Activated CD4-positive, alpha-beta T cell treated with anti-CD3 and anti-CD28 coated beads for 24 hours (primary cell): ENCODE data around the gene CORO1C.

ENCODE experiments used
- DNase-seq, 2 donors: peaks; one replicate each; pipeline ENCODE4 v3.0.0-alpha.2; 2020; ENCODE audit warnings: low read depth in 2 of 2

CORO1C gene

DNA sequence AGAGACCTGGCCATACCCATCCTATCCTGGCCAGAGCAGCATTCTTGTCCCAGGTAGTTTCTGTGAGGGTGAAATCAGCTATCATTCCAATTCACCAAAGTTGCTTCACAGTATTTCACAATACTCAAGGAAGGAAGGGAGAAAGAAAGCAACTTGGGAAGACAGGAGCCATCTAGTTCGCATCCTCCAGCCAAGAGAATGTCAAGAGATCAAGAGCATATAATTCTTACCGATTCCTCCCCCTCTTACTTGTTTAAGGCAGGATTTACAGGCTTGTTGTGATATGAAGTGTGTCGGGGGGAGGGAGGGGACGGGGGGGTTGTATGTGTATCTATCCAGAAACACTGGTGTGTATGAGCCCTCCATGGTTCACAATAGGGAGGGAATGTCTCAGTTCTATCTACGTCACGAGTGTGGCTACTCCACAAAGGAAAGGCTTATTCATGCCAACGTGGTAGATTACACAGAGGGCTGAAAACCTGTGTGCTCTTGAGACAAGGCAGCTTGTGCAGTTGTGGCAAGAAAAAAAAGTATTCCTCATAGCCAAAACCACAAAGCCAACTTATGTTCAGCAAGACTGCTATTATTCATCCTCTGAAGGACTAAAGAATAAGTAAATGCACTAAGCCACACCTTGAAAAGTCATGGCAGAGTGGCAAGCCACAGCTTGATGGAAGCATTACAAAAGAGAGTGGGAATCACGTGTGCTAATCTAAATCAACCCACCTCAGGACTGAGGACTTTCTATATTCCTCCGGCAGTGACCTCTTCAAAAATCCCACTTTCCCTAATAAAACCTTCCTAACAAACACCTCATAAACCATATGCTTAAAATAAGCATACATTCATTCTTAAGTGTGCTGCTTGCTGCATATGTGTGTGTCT is 35.0 kb downstream of the CORO1C start:
- no peak for DNase-seq

DNA sequence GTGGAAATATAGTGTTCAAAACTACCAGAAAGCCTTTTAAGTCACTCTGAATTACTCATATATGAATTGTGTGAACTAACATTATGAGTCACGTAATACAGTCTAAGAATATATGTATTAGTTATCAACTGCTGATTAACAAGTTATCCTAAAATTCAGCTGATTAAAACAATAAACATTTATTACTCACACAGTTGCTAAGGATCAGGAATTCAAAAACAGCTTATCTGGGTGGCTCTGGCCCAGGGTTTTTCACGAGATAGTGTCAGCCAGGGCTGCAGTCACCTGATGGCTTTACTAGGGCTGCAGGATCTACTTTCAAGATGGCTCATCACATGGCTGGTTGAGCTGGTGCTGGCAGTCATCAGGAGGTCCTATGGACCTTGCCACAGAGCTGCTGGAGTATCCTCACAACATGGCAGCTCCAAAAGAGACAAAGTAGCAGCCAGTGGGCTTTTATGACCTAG is 36.5 kb downstream of the CORO1C start:
- DNase-seq = no peak

DNA sequence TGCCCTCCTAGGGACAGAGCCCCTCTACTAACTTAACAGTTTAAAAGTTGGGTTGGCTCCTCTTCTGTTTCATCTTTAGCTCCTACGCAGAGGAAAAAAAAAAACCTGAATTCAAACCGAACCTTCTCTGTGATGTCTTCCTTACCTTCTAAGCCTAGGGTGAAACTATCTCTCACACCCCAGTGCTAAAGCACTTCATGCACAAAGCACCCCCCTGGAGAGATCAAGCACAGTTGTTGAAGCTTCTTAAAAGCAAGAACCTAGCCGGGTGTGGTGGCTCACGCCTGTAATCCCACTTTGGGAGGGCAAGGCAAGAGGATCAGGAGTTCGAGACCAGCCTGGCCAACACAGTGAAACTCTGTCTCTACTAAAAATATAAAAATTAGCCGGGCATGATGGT is 37.6 kb downstream of the CORO1C start:
- no peak for DNase-seq

DNA sequence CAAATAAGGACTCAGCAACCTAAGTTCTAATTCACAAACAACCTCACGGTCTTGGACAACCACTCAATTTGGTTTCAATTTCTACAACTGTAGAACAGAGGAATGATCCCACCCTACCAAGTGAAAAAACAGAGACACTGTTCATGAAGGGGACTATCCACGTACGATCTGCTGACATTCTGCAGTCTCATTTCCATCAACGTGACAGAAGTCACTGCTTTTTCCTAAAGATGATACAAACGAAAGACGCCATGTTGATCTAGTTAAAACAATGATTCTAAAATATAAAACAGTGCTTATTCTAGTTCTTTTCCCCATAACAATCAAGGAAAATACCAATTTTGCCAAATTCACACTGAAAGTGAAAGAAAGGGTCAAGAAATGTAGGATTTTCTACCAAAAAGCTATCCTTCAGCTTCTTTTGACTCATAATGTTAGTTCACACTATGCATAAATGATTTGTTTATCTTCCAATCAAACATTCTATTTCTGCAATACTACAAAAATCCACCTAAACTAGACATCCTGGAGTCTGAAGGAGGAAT is 38.1 kb downstream of the CORO1C start:
- no peak for DNase-seq

DNA sequence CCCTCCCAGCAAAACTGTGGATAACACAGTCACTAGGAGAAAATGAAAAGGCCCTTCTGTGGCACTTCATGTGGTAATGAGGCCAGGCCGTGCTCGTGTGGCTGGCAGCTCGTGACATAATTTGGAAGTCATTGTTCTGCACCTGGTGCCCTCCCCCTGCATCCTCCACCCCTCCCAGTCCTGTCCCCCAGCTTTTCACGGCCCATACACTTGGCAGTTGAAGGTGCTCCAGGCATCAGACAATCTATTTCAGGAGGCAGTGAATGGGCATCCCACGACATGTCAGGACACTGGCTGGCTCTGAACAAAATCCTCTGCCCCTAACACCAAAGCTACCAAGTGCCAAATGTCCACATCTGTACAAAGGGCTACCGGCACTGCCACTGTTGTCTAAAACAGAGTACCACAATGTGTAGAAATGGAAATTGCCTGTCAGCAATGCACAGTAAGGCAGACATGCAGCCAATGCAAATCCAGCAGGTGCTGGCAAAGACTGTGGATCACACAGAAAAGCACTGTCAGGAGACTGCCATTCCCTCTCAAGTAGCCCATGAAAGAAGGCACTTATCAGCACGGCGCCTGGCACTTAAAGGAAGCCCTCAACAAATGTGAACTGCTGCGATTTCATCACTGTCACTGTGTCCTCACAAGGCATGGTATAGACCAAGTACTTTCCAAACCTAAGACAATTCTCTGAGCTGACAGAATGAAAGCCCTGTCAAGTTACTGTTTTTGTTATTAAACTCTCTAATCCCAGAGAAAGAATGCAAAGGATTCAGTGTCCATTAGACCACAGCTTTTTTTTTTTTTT is 39.1 kb downstream of the CORO1C start:
- DNase-seq = no peak

DNA sequence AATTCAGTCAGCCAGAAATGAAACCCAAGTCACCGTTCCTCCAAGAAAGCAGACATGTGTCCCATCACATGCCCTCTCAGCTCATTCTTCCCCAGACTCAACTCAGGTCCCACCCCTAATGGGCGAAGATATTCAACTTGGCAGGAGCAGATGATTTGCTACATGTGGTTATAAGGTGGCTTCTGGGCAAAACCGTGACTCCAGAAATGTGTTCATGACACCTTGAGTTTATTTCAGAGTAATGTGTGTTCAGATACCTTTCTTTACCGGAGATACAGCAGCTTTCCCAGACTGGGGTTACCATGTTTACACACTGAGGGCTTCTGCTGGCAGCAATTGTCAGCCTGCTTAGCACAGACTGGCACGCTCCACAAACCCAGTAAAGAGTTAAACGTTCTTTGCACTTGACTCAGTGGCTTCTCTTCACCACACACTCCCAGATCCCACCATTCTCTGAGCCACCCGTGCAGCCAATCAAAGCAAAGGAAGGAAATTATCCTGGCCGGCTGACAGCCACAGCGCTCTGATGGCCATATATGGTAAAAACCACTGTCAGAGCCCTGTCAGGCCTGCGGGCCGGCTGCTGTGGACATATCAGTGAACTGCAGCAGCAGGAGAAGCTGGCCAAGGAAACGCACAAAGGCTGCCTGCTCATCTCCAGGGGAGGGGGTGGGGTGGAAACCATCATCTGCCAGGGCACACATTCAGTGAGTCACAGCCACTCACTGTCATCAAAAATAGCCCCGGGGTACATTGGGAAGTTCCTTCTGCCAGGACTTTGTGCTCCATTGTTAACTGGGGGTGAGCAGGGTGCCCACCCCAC is 39.9 kb downstream of the CORO1C start:
- peak; percentile 64 to 67 for DNase-seq

DNA sequence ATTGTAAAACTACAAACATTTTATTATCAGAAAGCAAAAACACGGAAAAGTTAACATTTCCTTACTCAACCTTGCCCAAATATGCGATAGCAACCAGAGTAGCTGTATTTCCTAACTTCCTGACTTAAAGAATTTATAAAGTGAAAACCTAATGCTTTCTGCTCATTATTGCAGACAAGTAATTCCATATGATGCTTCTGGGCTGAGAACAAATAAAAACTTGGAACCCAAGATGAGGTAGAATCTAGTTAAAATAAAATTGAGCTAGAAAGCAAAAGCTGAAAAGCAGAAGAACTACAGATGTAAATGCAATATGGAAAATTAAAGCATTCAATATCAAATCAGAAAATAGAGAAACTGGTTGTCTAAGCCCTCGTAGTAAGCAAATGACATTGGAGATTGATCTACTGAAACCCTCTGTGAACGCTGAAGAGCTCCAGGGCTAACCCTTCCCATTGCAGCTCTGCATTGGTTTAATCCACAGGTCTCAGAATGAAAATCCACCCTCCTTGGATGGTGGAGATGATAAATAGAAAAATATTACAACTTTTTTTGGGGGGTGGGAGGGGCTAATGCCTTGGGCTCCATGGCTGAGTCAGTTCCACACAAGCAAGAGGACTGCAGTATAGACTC is 40.7 kb downstream of the CORO1C start:
- DNase-seq = no peak

DNA sequence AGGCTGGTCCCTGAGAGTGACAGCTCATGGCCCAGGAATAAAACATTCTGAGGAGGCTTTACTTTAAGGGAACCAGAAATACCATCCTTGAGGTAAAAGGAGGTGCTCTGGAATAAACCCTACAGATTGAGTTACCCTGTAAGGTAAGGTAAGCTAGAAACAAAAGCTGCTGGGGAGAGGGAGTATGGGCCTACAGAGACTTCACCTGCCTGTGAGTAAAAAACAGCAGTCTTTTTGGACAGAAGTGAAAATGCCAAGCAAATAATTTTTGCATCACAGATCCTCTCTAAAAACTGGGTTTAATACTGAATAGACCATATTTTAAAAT is 41.2 kb downstream of the CORO1C start:
- no peak for DNase-seq

DNA sequence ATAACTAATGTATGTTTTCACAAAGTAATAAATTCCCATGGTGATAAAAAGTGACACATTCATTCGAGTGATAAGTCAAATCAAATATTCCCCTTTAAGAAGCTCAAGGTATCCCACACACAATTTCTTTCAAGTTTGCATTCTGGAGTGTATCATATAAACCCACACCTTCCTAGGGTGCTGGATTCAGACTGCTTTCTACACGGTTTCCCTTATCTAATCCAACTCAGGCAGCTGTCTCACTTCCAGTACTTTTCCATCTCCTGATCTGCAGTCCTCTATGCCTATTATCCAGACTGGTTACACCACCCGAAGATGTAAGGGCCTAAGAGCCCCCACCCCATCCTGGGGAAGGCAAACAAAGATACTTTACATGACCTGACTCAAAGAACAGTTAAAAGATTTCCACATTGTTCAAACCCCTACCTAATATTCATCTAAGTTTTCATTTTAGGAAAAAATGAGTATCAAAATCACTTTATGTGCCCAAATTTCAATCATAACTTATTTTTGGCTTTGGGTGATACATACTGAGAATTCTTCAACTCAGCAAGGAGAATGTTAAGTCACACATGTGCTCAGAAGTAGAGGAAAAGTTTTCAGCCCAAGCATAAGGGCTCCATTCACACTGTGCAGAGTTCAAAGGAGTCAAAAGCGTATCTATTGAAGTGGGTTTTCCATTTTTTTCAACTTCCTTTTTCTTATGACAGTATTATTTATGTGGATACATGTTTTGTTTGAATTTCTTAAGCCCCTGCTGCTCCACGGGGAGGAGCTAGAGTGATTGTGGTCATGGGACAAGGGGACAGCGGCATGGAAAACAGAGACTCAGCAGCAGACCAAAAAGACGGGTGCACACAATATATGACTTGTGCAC is 41.8 kb downstream of the CORO1C start:
- DNase-seq = peak; percentile 7 to 22

DNA sequence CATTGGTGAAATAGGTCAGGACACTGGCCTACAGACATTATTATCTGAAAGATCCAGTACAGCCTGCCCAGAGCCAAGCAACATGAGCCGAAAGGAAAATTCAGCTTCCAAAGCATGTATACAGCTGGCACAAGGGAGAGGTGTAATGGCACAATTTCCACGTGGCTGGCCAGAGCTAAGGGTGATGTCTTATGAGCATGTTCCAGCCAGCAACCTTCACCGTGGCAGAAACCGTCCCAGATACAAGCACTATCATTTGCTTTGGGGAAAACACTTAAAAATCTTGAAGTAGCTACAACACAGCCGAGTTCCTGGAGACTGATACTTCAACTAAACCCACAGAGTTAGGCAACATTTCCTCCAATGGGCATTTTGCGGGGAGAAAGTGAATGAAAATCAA is 44.5 kb downstream of the CORO1C start:
- no peak for DNase-seq

DNA sequence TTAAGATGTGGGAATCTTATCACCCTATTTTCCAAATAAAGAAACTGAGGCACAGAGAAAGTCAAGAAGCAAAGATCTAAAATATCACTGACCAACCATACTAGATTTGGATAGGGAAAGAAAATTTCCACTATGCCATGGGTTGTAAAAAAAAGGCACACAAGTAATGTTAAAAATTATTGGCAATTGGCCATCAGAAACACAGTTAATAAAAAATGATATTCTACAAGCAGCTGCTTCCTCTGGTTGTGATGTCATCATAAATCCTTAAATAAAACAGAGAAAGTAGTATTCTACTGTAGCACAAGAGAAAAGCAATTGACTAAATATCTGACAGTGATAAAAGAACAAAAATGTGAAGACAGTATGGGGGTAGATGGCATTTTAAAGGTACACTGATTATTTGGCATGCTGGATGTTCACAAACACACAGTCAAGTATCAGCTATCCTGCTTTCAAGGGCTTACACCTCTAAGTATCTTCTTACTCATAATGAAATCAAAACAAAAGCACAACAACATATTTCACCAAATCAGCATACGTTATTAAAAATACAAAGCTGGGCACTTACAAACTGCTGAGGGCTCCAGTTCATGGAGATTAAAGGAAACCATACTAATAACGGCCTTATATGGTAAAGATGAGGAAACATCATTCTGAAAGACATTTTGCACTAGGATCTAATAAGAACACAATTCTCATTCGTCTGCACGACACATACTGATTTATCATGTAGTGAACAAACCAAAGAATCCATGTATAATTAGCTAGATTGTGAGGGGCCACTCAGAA is 45.7 kb downstream of the CORO1C start:
- DNase-seq = no peak

DNA sequence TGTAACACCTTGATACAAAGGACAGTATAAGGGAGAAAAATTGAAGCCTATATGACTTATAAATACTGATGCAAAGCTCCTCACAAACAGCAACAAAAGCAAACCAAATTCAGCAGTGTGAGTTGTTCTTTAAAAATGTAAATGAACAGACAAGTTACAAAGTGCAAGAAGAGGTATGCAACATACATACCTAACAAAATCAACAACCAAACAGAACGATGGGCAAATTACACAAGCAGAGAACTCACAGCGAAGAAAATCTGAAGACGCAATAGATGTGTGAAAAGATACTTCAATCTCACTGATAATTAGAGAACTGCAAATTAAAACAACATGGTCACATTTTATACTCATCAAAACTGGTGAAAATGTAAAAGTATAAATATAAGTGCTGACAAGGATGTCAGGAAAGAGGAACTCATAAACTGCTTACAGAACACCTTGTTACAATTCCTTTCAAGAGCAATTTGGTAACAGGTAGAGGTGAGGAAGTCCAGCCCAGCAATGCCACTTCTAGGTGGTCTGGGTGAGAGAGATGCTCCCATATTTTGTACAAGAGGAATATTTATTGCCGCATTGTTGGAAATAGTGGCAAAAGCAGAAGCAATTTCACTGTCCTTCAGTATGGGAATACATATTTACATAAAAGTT is 47.3 kb downstream of the CORO1C start:
- no peak for DNase-seq

DNA sequence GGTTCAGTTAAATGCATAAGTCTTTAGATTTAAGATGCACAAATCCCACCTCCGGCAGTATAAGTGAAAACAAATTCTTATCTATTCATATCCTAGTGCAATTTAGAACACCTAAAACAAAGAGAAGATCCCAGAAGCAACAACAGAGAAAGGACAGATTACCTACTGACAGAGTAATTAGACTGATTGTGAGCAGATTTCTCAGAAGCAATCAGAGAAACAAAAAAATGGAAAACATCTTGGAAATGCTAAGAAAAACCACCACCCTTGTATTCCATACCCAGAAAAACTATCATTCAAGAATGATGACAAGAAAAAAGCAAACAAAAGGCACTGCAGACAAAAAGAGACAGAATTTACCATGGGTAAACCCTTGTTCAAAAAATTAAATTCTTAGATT is 50.0 kb downstream of the CORO1C start:
- no peak for DNase-seq

DNA sequence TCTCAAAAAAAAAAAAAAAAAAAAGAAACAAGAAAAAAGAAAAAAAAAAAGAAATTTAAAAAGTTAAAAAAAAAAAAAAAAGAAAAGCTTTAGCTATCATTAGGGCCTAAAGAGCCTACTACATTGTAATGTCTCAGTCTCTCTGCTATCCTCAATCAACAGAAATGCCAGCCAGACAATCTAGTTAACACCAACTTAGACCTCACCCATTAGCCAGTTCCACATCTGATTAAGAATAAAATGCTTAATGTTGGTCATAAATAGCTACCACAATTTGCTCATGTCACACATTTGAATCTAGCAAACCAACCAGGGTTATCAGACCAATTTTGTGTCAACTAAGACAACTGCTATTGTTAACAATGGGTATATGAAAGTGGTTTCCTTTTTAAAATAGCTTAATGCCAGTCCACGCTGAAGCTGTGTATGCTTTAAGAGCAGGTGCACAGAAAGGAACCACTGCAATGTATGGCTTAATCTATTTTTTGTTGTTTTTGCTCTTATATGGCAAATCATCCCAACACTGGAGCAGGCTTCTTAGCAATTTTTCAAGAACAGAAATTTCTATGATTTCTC is 52.1 kb downstream of the CORO1C start:
- no peak for DNase-seq

DNA sequence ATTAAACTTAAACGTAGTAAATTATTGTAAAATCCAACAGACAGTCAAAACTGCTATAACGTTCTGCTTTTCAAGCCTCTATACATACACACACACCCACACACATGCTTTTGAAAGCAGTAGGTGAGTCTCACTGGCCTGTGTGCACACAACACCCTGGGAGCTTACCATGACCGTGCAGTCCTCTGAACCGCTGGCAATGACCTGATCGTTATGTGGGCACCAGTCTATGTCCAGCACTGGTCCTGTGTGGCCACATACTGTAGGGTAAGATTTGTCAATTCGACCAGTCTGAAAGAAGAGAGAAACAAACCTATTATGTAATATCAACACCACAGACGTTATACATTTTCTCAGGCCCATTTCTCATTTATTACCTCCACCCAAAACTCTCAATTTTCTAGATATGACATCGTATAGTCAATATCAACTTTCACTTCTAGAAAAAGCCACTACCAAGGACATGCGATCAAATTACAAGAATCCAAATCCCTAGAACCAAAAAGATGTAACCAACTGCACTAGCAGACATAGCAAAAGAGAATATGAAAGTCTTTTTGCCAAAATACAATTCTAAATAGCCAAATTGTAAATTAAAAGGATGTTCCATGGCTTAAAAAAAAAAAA is 53.1 kb downstream of the CORO1C start:
- no peak for DNase-seq

DNA sequence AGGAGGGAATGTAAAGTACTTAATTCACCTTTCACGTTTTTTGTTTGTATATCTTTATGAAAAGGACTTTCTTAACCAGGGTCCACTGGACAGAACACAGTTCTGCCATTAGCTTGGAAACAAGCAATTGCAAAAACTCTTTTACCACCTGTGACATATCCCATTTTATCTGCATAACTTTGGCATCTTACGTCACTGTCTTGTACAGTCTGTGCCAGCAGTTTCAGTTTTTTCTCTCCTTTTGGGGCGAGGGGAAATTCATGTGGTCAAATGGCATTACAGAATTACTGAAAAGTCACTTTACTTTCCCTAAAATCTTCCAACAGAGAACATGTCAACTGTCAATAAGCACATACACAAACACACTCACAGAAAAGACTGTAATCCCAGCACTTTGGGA is 53.9 kb downstream of the CORO1C start:
- no peak for DNase-seq

DNA sequence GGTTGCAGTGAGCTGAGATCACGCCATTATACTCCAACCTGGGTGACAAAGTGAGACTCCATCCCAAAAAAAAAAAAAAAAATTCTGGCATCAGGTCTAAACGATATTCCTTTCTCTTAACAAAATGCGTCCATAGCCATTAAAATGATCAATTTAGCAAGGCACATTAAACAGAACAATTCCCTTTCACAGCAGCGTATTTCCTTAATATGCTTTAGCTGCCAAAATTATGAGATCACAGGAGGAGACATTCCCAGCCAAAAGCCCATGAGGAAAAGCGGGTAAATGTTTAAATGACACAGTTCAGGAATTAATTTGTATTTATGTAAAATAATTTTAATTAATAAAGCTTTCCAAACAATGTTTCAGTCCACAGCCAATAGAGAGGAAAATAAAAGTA is 54.6 kb downstream of the CORO1C start:
- DNase-seq = no peak

DNA sequence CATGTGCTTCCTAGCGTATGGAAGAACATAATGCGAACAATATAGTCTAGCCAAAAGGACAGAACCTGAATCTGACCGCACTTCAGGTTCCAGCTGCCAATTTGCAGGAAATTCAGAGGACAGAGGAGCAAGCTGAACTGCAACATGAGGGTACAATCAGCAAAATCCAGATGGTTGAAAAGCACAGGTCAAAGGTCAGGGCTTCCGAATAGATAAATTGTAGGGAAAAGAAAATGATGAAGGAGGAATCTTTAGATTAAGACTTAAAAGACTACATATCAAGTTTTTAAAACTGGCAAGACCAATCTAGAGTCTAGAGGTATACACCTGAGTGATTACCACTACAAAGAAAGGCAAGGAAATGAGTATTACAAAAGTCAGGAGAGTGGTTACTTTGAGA is 55.5 kb downstream of the CORO1C start:
- DNase-seq = no peak
